Left kidney (tissue), 2 donors: Measurements from ENCODE around the gene TUFT1. TPM values are rescaled to one million over a fixed set of nuclear protein-coding genes. Genes with fewer than 3 reads are reported as not detected.
"Not testable (repeated sequence)": the region's sequence is repeated elsewhere in the genome, so short reads cannot be mapped to it uniquely, and the experiment has no call there.

ENCODE experiments used
- DNase-seq: peaks from one replicate; pipeline ENCODE4 v3.0.0-alpha.2; 2013
- polyA plus RNA-seq: library from polyadenylated mRNA; unstranded; fragments of 120-200 nt; gene quantifications from one replicate; pipeline ENCODE4 v1.2.1, GENCODE V29; 2013; ENCODE audit not compliant: insufficient read length

TUFT1 gene
- polyA plus RNA-seq, 1 donor: 10.5 TPM

GRCh38 chr1:151512326-151512725 is 27.8 kb upstream of the TUFT1 start:
- DNase-seq: no peak

GRCh38 chr1:151512801-151513625 is 27.1 kb upstream of the TUFT1 start:
- no peak for DNase-seq

- no peak for DNase-seq
Observed at GRCh38 chr1:151513626-151514121, 26.4 kb upstream of the TUFT1 start.

GRCh38 chr1:151514366-151514765 is 25.7 kb upstream of the TUFT1 start:
- DNase-seq: no peak

GRCh38 chr1:151515265-151515664 is 24.8 kb upstream of the TUFT1 start:
- no peak for DNase-seq

- DNase-seq: no peak
Observed at GRCh38 chr1:151516031-151516511, 24.0 kb upstream of the TUFT1 start.

- DNase-seq: no peak
Observed at GRCh38 chr1:151518431-151518830, 21.7 kb upstream of the TUFT1 start.

GRCh38 chr1:151518936-151519335 is 21.2 kb upstream of the TUFT1 start:
- DNase-seq: no peak

- no peak for DNase-seq
Observed at GRCh38 chr1:151519667-151520066, 20.4 kb upstream of the TUFT1 start.

GRCh38 chr1:151520359-151520758 is 19.8 kb upstream of the TUFT1 start:
- no peak for DNase-seq

- not testable (repeated sequence) for DNase-seq
Observed at GRCh38 chr1:151522427-151522826, 17.7 kb upstream of the TUFT1 start.

GRCh38 chr1:151523326-151523725 is 16.8 kb upstream of the TUFT1 start:
- no peak for DNase-seq

- no peak for DNase-seq
Observed at GRCh38 chr1:151524736-151525135, 15.4 kb upstream of the TUFT1 start.

- no peak for DNase-seq
Observed at GRCh38 chr1:151526735-151527525, 13.2 kb upstream of the TUFT1 start.

- no peak for DNase-seq
Observed at GRCh38 chr1:151529211-151529702, 10.9 kb upstream of the TUFT1 start.

GRCh38 chr1:151529781-151530180 is 10.3 kb upstream of the TUFT1 start:
- DNase-seq: no peak

- no peak for DNase-seq
Observed at GRCh38 chr1:151530461-151530860, 9.6 kb upstream of the TUFT1 start.

- DNase-seq: no peak
Observed at GRCh38 chr1:151533870-151534269, 6.2 kb upstream of the TUFT1 start.

GRCh38 chr1:151534662-151535278 is 5.3 kb upstream of the TUFT1 start:
- no peak for DNase-seq

- no peak for DNase-seq
Observed at GRCh38 chr1:151535326-151536271, 4.5 kb upstream of the TUFT1 start.

GRCh38 chr1:151536499-151536898 is 3.6 kb upstream of the TUFT1 start:
- no peak for DNase-seq
